Colonic mucosa (tissue), 4 donors: ENCODE data around the gene NOSTRIN. TPM values are rescaled to one million over a fixed set of nuclear protein-coding genes. Genes with fewer than 3 reads are reported as not detected.
A peak's percentile ranks its signal among the peaks of the same experiment; 100 is the strongest.

Experiments
- DNase-seq: peaks from one replicate; pipeline ENCODE4 v3.0.0-alpha.2; 2020
- H3K27ac ChIP-seq: fragments of 200-600 bp; one replicate; pipeline ENCODE4 v1.8.0; 2021
- H3K27me3 ChIP-seq: fragments of 200-600 bp; one replicate; pipeline ENCODE4 v1.8.0; 2021
- H3K36me3 ChIP-seq: fragments of 200-600 bp; one replicate; pipeline ENCODE4 v1.8.0; 2021
- H3K4me1 ChIP-seq: fragments of 200-600 bp; one replicate; pipeline ENCODE4 v1.8.0; 2021; ENCODE audit warnings: mild to moderate bottlenecking
- H3K4me3 ChIP-seq: fragments of 200-600 bp; one replicate; pipeline ENCODE4 v1.8.0; 2021
- H3K9ac ChIP-seq, 2 donors: one replicate each; pipeline ENCODE4 v1.7.0; 2013; ENCODE audit warnings: control low read depth in 2 of 2, low read depth in 2 of 2, low read length in 2 of 2
- H3K9me3 ChIP-seq: fragments of 200-600 bp; one replicate; pipeline ENCODE4 v1.8.0; 2021
- intact Hi-C: fragments of 100-400 bp; cut with DNase I; formaldehyde crosslinking; loops from one replicate; pipeline ENCODE4 v1.14.1; 2022
- total RNA-seq, 2 donors: library from RNA; stranded (reverse); fragmentation: NEBNext Ultra II Directional in 1 of 2; extraction: Animal tissue kit (Norgen Biotek cat#: 25700) in 1 of 2; gene quantifications; one replicate each; pipeline ENCODE4 v1.2.1, GENCODE V29; 2021
- TF ChIP-seq, protein P1 (sequence below): fragments of 200-600 bp; IDR thresholded peaks from one replicate; pipeline ENCODE4 v1.8.0; 2022; ENCODE audit warnings: antibody characterized with exemption, mild to moderate bottlenecking
- donor health status: healthy.
- donor health status: DM: no; HTN: no; CAD: no.
- donor health status: DM: no; HTN: no; CAD: no.

The NOSTRIN gene
- total RNA-seq, 2 donors from 2014 or later, result 29.0 to 37.2 TPM

DNA sequence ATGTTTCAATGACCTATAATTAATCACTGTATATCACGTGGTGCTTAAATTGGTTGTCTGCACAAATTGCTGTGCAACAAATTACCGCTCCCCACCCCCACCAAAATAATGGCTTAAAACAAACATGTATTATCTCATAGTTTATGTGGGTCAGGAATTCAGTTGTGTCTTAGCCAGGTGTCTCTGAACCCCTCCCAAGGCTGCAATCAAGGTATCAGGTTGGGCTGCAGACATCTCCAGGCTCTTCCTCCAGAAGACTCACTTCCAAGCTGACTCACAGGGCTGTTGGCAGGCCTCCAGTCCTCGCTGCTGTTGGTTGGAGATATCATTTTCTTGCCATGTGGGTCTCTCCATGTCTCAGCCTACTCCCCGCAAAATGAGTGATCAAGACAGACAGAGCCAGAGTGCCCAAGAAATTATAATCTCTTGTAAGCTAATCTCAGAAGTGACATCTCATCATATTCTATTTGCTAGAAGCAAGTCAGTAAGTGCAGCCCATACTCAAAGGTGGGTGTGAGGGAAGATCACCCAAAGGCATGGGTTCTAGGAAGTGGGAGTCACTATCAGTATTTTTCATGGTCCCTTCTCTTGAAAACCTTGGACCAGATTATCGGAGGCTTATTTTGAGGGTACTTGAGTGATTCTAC, 49.4 kb downstream of the NOSTRIN start:
- H3K9me3 ChIP-seq, result no peaks in the 10 kb centered on the region
- no peaks in the 10 kb centered on the region for H3K4me1 ChIP-seq
- intact Hi-C loops, result loop anchor here (5.0 kb wide), 1 partner anchor 79 kb away; no protein-coding TSS in a partner anchor
- no peak for DNase-seq
- no peak overlapping the region for H3K27ac ChIP-seq
- H3K4me3 ChIP-seq, result no peak overlapping the region
- no peaks in the 10 kb centered on the region for H3K36me3 ChIP-seq
- H3K9ac ChIP-seq, result peak overlapping the region in 1 of 2 donors; percentile 18
- TF ChIP-seq, protein P1, sequence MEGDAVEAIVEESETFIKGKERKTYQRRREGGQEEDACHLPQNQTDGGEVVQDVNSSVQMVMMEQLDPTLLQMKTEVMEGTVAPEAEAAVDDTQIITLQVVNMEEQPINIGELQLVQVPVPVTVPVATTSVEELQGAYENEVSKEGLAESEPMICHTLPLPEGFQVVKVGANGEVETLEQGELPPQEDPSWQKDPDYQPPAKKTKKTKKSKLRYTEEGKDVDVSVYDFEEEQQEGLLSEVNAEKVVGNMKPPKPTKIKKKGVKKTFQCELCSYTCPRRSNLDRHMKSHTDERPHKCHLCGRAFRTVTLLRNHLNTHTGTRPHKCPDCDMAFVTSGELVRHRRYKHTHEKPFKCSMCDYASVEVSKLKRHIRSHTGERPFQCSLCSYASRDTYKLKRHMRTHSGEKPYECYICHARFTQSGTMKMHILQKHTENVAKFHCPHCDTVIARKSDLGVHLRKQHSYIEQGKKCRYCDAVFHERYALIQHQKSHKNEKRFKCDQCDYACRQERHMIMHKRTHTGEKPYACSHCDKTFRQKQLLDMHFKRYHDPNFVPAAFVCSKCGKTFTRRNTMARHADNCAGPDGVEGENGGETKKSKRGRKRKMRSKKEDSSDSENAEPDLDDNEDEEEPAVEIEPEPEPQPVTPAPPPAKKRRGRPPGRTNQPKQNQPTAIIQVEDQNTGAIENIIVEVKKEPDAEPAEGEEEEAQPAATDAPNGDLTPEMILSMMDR, result no peak
- H3K27me3 ChIP-seq, result no peaks in the 10 kb centered on the region

DNA sequence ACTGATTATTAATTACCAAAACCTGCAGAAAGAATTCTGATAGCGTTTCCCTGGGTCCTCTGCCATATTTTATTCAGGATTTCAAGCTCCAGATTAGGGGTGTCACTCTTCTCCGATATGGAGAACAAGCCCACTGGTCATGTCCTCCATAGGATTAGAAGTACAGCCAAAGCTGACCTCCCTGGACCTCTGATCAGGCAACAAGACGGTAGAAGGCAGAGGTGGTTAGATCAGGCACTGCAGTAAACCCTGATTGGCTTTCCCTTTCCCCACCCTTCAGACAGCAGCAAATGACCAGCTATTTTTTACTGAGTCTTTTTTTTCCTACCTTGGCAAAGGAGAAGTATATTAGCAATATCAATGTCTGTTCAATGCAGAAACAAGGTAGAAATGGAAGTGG, 50.0 kb downstream of the NOSTRIN start:
- TF ChIP-seq, protein P1, result no peak
- no peaks in the 10 kb centered on the region for H3K4me1 ChIP-seq
- H3K9ac ChIP-seq, result no peak overlapping the region
- intact Hi-C loops, result loop anchor here (5.0 kb wide), 1 partner anchor 80 kb away; no protein-coding TSS in a partner anchor
- H3K36me3 ChIP-seq, result no peaks in the 10 kb centered on the region
- DNase-seq, result no peak
- no peak overlapping the region for H3K4me3 ChIP-seq
- no peaks in the 10 kb centered on the region for H3K9me3 ChIP-seq
- no peaks in the 10 kb centered on the region for H3K27me3 ChIP-seq
- no peak overlapping the region for H3K27ac ChIP-seq

DNA sequence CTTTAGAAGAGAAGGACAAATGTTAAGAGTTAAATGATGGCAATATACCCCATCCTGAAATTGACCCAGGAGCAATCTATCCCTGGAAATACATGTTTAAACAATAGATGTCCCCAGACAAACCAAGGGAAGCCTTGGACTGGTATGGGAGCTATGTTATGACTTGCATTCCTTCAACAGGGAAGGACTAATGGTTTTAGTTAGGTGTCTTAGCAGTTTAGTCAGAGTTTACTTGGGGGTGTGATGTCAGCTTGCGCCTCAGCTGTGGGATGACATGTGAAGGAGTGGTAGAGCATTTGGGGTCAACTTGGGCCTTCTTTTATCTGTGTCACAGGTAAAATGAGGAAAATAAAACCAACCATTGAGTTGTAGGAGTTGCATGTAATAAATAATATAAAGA, 51.0 kb downstream of the NOSTRIN start:
- Histone ChIP-seq H3K27me3 (no peaks in the 10 kb centered on the region), H3K4me1 (no peaks in the 10 kb centered on the region), H3K9ac (no peak overlapping the region), H3K27ac (no peak overlapping the region), H3K36me3 (no peaks in the 10 kb centered on the region), H3K4me3 (no peak overlapping the region), H3K9me3 (no peaks in the 10 kb centered on the region)
- intact Hi-C loops, result loop anchor here (5.0 kb wide), 1 partner anchor 81 kb away; no protein-coding TSS in a partner anchor
- DNase-seq, result no peak
- TF ChIP-seq, protein P1, result no peak

DNA sequence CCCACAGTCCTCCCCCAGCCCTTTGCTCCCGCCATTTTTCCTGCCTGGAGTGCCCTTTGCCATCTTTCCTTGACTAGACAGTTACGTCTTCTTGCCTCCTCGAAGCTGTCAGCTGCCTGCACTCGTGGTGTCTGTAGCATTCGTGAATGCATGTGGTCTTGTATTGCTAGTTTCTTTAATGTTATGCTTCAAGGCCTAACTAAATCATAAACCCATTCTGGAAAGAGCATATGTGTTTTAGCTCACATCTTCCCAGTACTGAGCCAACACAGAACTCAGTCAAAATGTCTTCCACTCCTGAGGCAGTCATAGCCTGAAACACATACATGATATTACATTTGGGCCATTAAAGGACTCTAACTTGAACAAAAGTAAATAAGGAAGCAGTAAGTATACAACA, 52.2 kb downstream of the NOSTRIN start:
- no peak for DNase-seq
- Histone ChIP-seq H3K4me3 (no peak overlapping the region), H3K27me3 (no peaks in the 10 kb centered on the region), H3K9me3 (no peaks in the 10 kb centered on the region), H3K4me1 (no peaks in the 10 kb centered on the region), H3K36me3 (no peaks in the 10 kb centered on the region), H3K27ac (no peak overlapping the region), H3K9ac (no peak overlapping the region)
- intact Hi-C loops, result loop anchor here (5.0 kb wide), 1 partner anchor 82 kb away; no protein-coding TSS in a partner anchor
- TF ChIP-seq, protein P1, result no peak

DNA sequence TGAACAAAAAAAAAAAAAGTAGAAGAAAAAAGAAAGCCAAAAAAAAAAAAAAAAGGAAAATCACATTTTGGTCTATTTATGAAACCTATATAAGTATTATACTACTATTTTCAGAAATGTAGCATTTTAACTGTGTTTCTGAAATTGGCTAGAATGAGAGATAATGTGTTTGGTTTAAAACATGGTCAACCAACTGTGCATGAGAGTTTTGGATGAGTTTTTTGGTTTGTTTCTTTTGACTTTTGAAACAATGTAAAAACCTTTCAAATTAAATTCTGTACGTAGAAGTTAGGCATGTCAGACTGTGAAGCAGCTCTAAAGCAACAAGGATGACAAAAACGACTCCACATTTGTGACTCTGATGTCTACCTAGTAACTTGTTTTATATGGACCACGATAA, 53.2 kb downstream of the NOSTRIN start:
- TF ChIP-seq, protein P1, result no peak
- intact Hi-C loops, result no loop called here

More for the DNA sequence above, 53.2 kb downstream of the NOSTRIN start:
- no peaks in the 10 kb centered on the region for H3K27me3 ChIP-seq
- no peak overlapping the region for H3K4me3 ChIP-seq
- H3K36me3 ChIP-seq, result no peaks in the 10 kb centered on the region
- no peak overlapping the region for H3K27ac ChIP-seq
- no peaks in the 10 kb centered on the region for H3K9me3 ChIP-seq
- no peaks in the 10 kb centered on the region for H3K4me1 ChIP-seq
- H3K9ac ChIP-seq, result no peak overlapping the region
- no peak for DNase-seq
